COLO829 (cell line): ENCODE measurements around the gene KY.
"Not testable (repeated sequence)": the region's sequence is repeated elsewhere in the genome, so short reads cannot be mapped to it uniquely, and the experiment has no call there.

ENCODE experiments used
- DNase-seq: peaks from one replicate; pipeline ENCODE4 v3.0.0; 2012; ENCODE audit warnings: low spot score

The KY gene

GRCh38 chr3:134601539-134602439, 49.0 kb downstream of the KY start:
- peak; percentile 32 for DNase-seq

- DNase-seq, result peak; percentile 90
Measured at GRCh38 chr3:134600685-134601463, 49.9 kb downstream of the KY start.

- DNase-seq, result no peak
Measured at GRCh38 chr3:134600206-134600605, 50.6 kb downstream of the KY start.

- no peak for DNase-seq
Measured at GRCh38 chr3:134598763-134599545, 51.9 kb downstream of the KY start.

GRCh38 chr3:134597390-134597970, 53.3 kb downstream of the KY start:
- no peak for DNase-seq

GRCh38 chr3:134594986-134595385, 55.8 kb downstream of the KY start:
- DNase-seq, result not testable (repeated sequence)

GRCh38 chr3:134594331-134594741, 56.5 kb downstream of the KY start:
- DNase-seq, result no peak

- no peak for DNase-seq
Measured at GRCh38 chr3:134592806-134593205, 58.0 kb downstream of the KY start.

GRCh38 chr3:134590766-134591165, 60.1 kb downstream of the KY start:
- DNase-seq, result no peak

- DNase-seq, result no peak
Measured at GRCh38 chr3:134579141-134579665, 71.6 kb downstream of the KY start.

GRCh38 chr3:134576831-134577230, 74.0 kb downstream of the KY start:
- no peak for DNase-seq

GRCh38 chr3:134576426-134576825, 74.4 kb downstream of the KY start:
- no peak for DNase-seq

GRCh38 chr3:134569899-134570298, 80.9 kb downstream of the KY start:
- DNase-seq, result not testable (repeated sequence)

GRCh38 chr3:134568790-134569189, 82.0 kb downstream of the KY start:
- DNase-seq, result no peak

GRCh38 chr3:134567605-134568004, 83.2 kb downstream of the KY start:
- no peak for DNase-seq

GRCh38 chr3:134564991-134565390, 85.8 kb downstream of the KY start:
- DNase-seq, result no peak

GRCh38 chr3:134563601-134564000, 87.2 kb downstream of the KY start:
- DNase-seq, result no peak

GRCh38 chr3:134562055-134562454, 88.8 kb downstream of the KY start:
- DNase-seq, result no peak

- DNase-seq, result no peak
Measured at GRCh38 chr3:134559591-134559990, 91.2 kb downstream of the KY start.
